PC-3 (cell line): ENCODE data around the gene NFKB2. TPM values are rescaled to one million over a fixed set of nuclear protein-coding genes. Genes with fewer than 3 reads are reported as not detected.

Experiments used
- ATAC-seq: fragments of 200-7000 bp; cut with Tn5 transposase; 2 replicates; pipeline ENCODE4 v1.9.1; 2020; ENCODE audit warnings: mild to moderate bottlenecking, moderate library complexity
- BruUV-seq: library from RNA; stranded (reverse); fragments of 400-500 nt; replicated peaks from 2 replicates; lab custom pipeline; 2021; lab: Mats Ljungman, UMichigan
- CTCF ChIA-PET: fragments of 300-600 bp; sonication (Branson Sonifier 250); formaldehyde crosslinking; loops from one replicate; lab custom pipeline; 2022; ENCODE audit warnings: antibody characterized with exemption; lab: Charles Lee
- POLR2A ChIA-PET: fragments of 300-600 bp; sonication (Branson Sonifier 250); formaldehyde crosslinking; loops from one replicate; lab custom pipeline; 2022; ENCODE audit warnings: antibody characterized with exemption; ENCODE audit not compliant: unreplicated experiment; lab: Charles Lee
- DNase-seq: peaks from one replicate; pipeline ENCODE4 v3.0.0-alpha.2; 2015
- H2AFZ ChIP-seq: fragments of 300-600 bp; sonication (generic); 2 replicates; pipeline ENCODE4 v1.6.0; 2016; ENCODE audit warnings: antibody characterized with exemption, low read length
- H3F3A ChIP-seq: fragments of 300-600 bp; sonication (generic); one replicate; pipeline ENCODE4 v1.6.0; 2017; ENCODE audit warnings: antibody characterized with exemption, low read length, control low read depth, mild to moderate bottlenecking; ENCODE audit not compliant: unreplicated experiment
- H3K27ac ChIP-seq: fragments of 300-600 bp; sonication (generic); 2 replicates; pipeline ENCODE4 v1.5.1; 2016; ENCODE audit warnings: mild to moderate bottlenecking, low read length
- H3K27me3 ChIP-seq: fragments of 300-600 bp; sonication (generic); 2 replicates; pipeline ENCODE4 v1.6.1; 2016; ENCODE audit warnings: low read length, mixed read lengths
- H3K36me3 ChIP-seq: fragments of 300-600 bp; sonication (generic); 2 replicates; pipeline ENCODE4 v1.6.1; 2016; ENCODE audit warnings: low read depth, mixed run types, low read length, mixed read lengths
- H3K4me1 ChIP-seq: fragments of 300-600 bp; sonication (generic); 2 replicates; pipeline ENCODE4 v1.5.1; 2016; ENCODE audit warnings: low read length; ENCODE audit not compliant: insufficient read depth
- H3K4me2 ChIP-seq: fragments of 300-600 bp; sonication (generic); 2 replicates; pipeline ENCODE4 v1.6.0; 2016; ENCODE audit warnings: low read length
- H3K4me3 ChIP-seq: fragments of 300-600 bp; sonication (generic); 2 replicates; pipeline ENCODE4 v1.5.1; 2016; ENCODE audit warnings: mild to moderate bottlenecking, low read length, mixed read lengths
- H3K79me2 ChIP-seq: fragments of 300-600 bp; sonication (generic); 2 replicates; pipeline ENCODE4 v1.6.1; 2017; ENCODE audit warnings: low read length, mixed read lengths
- H3K9ac ChIP-seq: fragments of 300-600 bp; sonication (generic); 2 replicates; pipeline ENCODE4 v1.6.0; 2016; ENCODE audit warnings: mild to moderate bottlenecking, low read length
- H3K9me2 ChIP-seq: fragments of 300-600 bp; sonication (generic); replicated peaks from 2 replicates; pipeline ENCODE4 v1.6.1; 2016; ENCODE audit warnings: mixed run types, low read length, mixed read lengths
- H3K9me3 ChIP-seq: fragments of 300-600 bp; sonication (generic); 2 replicates; pipeline ENCODE4 v1.6.1; 2016; ENCODE audit warnings: low read length, mixed read lengths
- H4K20me1 ChIP-seq: fragments of 300-600 bp; sonication (generic); 2 replicates; pipeline ENCODE4 v1.6.1; 2016; ENCODE audit warnings: low read length, mixed read lengths
- CTCF ChIP-seq: fragments of 300-600 bp; sonication (generic); conservative IDR thresholded peaks from 2 replicates; pipeline ENCODE4 v1.5.1; 2017; ENCODE audit warnings: antibody characterized with exemption, low read depth, mild to moderate bottlenecking, low read length
- EZH2 ChIP-seq: fragments of 300-600 bp; sonication (generic); IDR thresholded peaks from one replicate; pipeline ENCODE4 v1.6.1; 2017; ENCODE audit warnings: antibody characterized with exemption, mild to moderate bottlenecking, low read length; ENCODE audit not compliant: unreplicated experiment
- EZH2phosphoT487 ChIP-seq: fragments of 300-600 bp; sonication (generic); IDR thresholded peaks from 2 replicates; pipeline ENCODE4 v1.6.1; 2018; ENCODE audit warnings: mild to moderate bottlenecking, antibody characterized with exemption, low read length, borderline replicate concordance
- intact Hi-C: fragments of 100-400 bp; cut with micrococcal nuclease; formaldehyde crosslinking; loops from 2 replicates; pipeline ENCODE4 v1.9.0; 2023
- microRNA-seq: library from miRNA; unstranded; fragments of <30 nt; microRNA quantifications from one replicate; pipeline ENCODE4 v1.1.0, GENCODE V29; 2020; ENCODE audit not compliant: unreplicated experiment
- total RNA-seq: library from RNA; depleted of rRNA; stranded (reverse); fragments of >200 nt; gene quantifications from 2 replicates; pipeline ENCODE4 v1.2.3, GENCODE V29; 2014; rRNA removed

NFKB2 gene
- total RNA-seq, 1 experiment from 2014 or later = 45.0 TPM

DNA sequence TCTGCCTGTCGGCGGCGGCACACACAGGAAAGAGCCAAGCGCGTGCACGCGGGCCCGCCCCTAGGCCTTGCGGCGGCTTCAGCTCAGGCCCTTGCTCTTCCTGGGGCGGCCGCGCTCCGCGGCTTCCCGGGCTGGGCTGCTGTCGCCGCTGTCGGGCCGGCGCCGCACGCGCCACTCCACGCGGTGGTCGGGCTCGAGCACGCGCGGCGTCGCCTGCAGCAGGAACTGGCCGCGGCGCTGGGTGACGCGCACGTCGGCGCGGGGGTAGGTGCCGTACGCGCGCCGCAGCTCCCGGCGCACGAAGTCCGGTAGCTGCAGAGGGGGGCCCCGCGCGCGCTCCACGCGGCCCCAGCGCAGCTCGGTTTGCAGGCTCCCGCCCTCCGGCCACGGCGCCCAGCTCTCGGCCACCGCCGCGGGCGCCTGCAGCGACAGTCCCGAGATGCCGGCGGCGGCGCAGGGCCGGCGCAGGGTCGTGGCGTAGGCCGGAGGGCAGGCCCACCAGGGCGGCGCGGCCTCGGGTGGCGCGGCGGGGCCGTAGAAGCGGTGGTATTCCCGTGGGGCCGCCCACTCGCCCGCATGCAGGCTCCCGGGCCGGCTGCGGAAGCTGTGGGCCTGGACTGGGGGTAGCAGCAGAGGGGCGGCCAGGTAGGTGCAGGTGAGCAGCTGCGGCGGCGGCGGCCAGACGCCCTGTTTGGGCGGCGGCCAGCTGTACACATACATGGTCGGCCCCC lies 55.0 kb downstream of the NFKB2 start:
- H3K4me1 ChIP-seq = peaks cover 20% of the 10 kb centered on the region

DNA sequence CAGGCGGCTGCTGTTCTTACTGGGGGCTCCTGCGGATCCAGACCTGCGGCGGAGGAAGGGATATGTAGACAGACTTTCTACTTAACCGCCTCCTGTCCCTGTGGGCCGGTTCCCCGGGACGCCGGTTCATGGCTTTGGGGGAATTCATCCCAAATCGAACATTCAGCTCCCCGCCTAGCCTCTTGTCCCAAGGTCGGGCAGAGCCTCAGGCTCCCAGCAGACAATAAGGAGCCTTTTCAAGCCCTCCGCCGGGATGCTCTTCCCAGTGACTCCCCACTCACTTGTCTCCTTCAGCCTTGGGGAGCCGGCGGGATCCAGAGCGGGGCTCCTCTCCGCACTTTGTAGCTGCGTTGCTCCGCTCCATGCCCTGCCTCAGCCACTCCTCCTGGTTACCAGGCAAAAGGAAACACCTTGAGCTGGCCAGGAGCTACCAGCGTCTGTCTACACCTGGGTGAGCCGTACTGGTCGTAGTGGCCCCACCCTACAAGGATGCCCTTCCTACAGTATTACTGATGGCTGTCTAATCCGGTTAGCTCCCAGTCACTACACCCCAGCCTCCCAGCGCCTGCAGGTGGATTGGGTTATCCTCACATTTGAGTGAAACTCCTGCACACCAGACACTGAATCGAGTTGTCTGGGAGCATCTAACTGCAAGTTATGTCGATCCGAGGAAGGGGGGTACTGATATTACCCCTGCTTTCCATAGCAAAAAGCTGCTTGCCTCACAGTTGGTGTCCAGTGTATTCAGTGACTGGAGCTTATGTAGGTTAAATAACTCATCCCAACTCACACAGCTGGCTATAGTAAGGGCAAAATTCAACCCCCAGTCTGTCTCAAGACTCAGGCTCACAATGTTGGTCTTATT lies 55.8 kb downstream of the NFKB2 start, which contains the start of gene C10orf95:
TSS of gene C10orf95 (minus strand) at position 439 of the 865 bp plus-strand sequence. CDS start 450 bp downstream, outside the sequence.
- Histone ChIP-seq H3K9me2 (no peaks in the 10 kb centered on the region), H3K27me3 (no peaks in the 10 kb centered on the region), H4K20me1 (0 out of 2 replicates have a peak, but pooled peaks cover 4% of the 10 kb centered on the region), H3K4me2 (peak within 1 kb of the TSS; percentile 97), H3K4me3 (peak within 1 kb of the TSS; percentile 92), H3K9me3 (no peaks in the 10 kb centered on the region), H2AFZ (peak within 1 kb of the TSS; percentile 63), H3K4me1 (peaks cover 20% of the 10 kb centered on the region), H3K27ac (no peak within 1 kb of the TSS), H3K36me3 (peaks cover 5% of the 10 kb centered on the region; the same call in 1 of the 2 replicates), H3K9ac (peak within 1 kb of the TSS; percentile 87), H3F3A (no peaks in the 10 kb centered on the region), H3K79me2 (peaks cover 29% of the 10 kb centered on the region)
- POLR2A ChIA-PET = interaction anchor here (0.5 to 0.6 kb wide), 2 partner anchors 318 to 718 kb away, joined by 4 to 6 read pairs; no protein-coding TSS in a partner anchor
- BruUV-seq = TSS peak; percentile 19
- peak; percentile 35 for ATAC-seq
- DNase-seq = peak; percentile 41
- CTCF ChIA-PET = interaction anchor here (1.4 kb wide), 1 partner anchor 58 kb away, joined by 3 read pairs; no protein-coding TSS in a partner anchor
- TF ChIP-seq CTCF (no peak), EZH2 (no peak), EZH2phosphoT487 (no peak)
- intact Hi-C loops = no loop called here

More for the DNA sequence above, 55.0 kb downstream of the NFKB2 start:
- BruUV-seq = no TSS peak
- Histone ChIP-seq H3K9me2 (no peaks in the 10 kb centered on the region), H3K79me2 (peaks cover 29% of the 10 kb centered on the region), H3K27me3 (no peaks in the 10 kb centered on the region), H2AFZ (peak overlapping the region; percentile 63), H3K9me3 (no peaks in the 10 kb centered on the region), H3K27ac (peak overlapping the region; percentile 55), H3F3A (no peaks in the 10 kb centered on the region), H3K9ac (peak overlapping the region; percentile 87), H3K4me2 (peak overlapping the region; percentile 97), H4K20me1 (0 out of 2 replicates have a peak, but pooled peaks cover 4% of the 10 kb centered on the region), H3K4me3 (peak overlapping the region; percentile 92), H3K36me3 (peaks cover 5% of the 10 kb centered on the region; the same call in 1 of the 2 replicates)
- CTCF ChIA-PET = interaction anchor here (1.4 kb wide), 1 partner anchor 57 kb away, joined by 3 read pairs; no protein-coding TSS in a partner anchor
- DNase-seq (peak; percentile 82), ATAC-seq (peak; percentile 79)
- intact Hi-C loops = no loop called here
- POLR2A ChIA-PET = interaction anchor here (1.2 kb wide), 1 partner anchor 18 kb away, joined by 5 read pairs; the partner anchor contains the start of gene CUEDC2
- TF ChIP-seq EZH2 (no peak), EZH2phosphoT487 (peak; percentile 90)

Small RNA genes lying within 50 kb of the gene (microRNA-seq; reads per million reads assigned to microRNA genes)
- 61.9 reads per million, percentile 58 among the genes with 10 or more reads in this experiment for gene MIR146B

Other genes starting within 250 kb of the NFKB2 start
- 69.9 TPM in 2 replicates for gene NOLC1, start 243.3 kb upstream of the NFKB2 start, total RNA-seq
- gene ELOVL3, start 169.4 kb upstream of the NFKB2 start, total RNA-seq = 0.40 TPM in 2 replicates
- gene PITX3, start 154.2 kb upstream of the NFKB2 start, total RNA-seq = not detected in 2 replicates
- gene GBF1, start 150.2 kb upstream of the NFKB2 start, total RNA-seq = 25.2 and 31.3 TPM in 2 replicates
- gene PSD, start 23.1 kb downstream of the NFKB2 start, total RNA-seq = 0.22 and 0.23 TPM in 2 replicates
- 10.1 and 12.7 TPM in 2 replicates for gene FBXL15, start 25.1 kb downstream of the NFKB2 start, total RNA-seq
- 50.6 and 51.4 TPM in 2 replicates for gene CUEDC2, start 36.9 kb downstream of the NFKB2 start, total RNA-seq
- gene C10orf95, start 55.8 kb downstream of the NFKB2 start, total RNA-seq = 1.6 and 1.9 TPM in 2 replicates
- 69.9 and 72.7 TPM in 2 replicates for gene ACTR1A, start 107.0 kb downstream of the NFKB2 start, total RNA-seq
- 2.7 and 4.4 TPM in 2 replicates for gene SUFU, start 108.3 kb downstream of the NFKB2 start, total RNA-seq
- 61.4 and 103 TPM in 2 replicates for gene TRIM8, start 248.8 kb downstream of the NFKB2 start, total RNA-seq